GM18909 (cell line): Measurements from ENCODE around the gene MNX1.
A peak's percentile ranks its signal among the peaks of the same experiment; 100 is the strongest.

Experiments used
- ATAC-seq: cut with Tn5 transposase; IDR thresholded peaks from one replicate; pipeline ENCODE4 v1.9.1; 2021; ENCODE audit warnings: mild to moderate bottlenecking; ENCODE audit not compliant: unreplicated experiment, poor library complexity

MNX1 gene

GRCh38 chr7:157010588-157011332, at the start of gene MNX1:
TSS of gene MNX1 (minus strand) at chr7:157010663. CDS start at chr7:157010350, 313 bp downstream.
- ATAC-seq, result peak; percentile 76

DNA sequence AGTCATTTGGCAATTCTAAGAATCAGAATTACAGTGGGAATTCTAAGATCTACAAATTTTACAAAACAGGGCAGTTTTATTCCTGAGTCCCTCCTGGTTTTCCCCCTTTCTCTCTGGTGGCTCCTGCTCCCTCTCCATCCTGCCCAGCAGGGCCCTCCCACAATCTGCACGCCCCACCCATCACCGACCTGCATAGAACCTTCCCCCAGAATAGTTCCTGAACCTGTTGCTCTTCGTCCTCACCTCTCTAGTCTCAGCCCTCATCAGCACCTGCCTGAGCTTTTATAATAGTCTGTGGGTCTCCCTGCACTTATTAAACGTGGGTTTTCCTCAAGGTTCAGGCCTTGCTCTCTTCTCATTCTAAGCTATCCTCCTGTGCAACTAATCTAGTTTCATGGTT, 49.1 kb upstream of the MNX1 start:
- no peak for ATAC-seq

DNA sequence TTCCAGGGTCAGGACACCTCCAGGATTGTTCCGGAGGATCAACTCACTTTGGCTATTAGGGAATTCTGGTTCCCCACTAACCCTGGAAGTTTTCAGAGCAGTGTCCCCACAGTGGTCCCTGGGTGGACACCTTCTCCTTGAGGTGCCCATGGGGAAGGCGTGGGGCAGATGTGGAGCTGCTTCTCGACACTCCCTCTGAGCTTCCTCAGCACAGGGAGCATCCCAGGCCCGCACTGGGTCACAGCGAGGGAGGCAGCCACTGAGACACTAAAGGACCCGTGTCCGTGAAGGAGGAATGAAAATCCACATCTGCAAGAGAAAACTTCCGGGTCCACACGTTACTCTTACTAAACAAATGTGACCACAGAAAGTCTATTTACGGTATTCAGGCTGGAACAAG, 48.2 kb upstream of the MNX1 start:
- no peak for ATAC-seq

GRCh38 chr7:157058068-157058467, 47.6 kb upstream of the MNX1 start:
- ATAC-seq, result no peak

GRCh38 chr7:157056957-157057902, 46.8 kb upstream of the MNX1 start:
- no peak for ATAC-seq

DNA sequence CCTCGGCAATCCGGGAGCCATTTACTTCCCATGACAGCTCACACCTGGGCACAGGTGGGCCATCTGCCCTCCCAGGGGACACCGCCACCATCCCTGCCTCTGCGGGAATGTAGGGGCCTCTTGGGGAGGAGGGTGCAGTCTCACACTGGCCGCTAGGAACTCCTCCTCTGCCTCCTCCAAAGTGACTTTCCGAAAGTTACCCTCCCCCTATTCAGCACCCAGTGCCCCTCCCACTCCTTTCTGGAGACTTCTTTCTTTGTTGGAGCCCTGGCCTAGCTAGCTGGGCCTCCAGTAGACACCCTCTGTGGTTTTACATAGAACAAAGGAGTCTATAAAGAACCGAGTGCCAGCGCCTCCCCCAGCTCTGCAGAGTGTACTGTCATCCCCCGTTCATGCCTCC, 45.8 kb upstream of the MNX1 start:
- no peak for ATAC-seq

DNA sequence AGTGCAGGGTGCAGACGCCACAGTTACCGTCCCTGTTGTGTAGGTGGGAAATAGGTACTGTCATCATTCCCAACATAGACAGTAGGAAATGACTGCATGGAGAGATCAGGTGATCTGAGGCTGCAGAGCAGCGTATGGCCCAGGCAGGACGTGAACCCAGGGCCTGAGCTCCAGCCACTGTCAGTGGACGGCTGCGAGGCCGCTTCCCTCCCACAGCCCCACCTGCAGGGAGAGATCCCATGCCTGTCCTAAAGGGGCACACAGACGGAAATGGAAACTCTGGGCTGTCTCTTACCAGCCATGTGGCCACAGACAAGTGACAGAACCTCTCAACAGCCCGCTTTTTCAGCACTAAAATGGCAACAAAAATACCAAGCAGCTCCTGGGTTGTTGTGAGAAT, 44.5 kb upstream of the MNX1 start:
- no peak for ATAC-seq

- ATAC-seq, result no peak
These were observed 42.7 kb upstream of the MNX1 start for GRCh38 chr7:157053118-157053517.

- no peak for ATAC-seq
These were observed 36.7 kb upstream of the MNX1 start for GRCh38 chr7:157047148-157047547.

GRCh38 chr7:157046681-157047080, 36.2 kb upstream of the MNX1 start:
- ATAC-seq, result no peak

GRCh38 chr7:157044943-157045660, 34.6 kb upstream of the MNX1 start:
- no peak for ATAC-seq

GRCh38 chr7:157044147-157044687, 33.8 kb upstream of the MNX1 start:
- no peak for ATAC-seq

DNA sequence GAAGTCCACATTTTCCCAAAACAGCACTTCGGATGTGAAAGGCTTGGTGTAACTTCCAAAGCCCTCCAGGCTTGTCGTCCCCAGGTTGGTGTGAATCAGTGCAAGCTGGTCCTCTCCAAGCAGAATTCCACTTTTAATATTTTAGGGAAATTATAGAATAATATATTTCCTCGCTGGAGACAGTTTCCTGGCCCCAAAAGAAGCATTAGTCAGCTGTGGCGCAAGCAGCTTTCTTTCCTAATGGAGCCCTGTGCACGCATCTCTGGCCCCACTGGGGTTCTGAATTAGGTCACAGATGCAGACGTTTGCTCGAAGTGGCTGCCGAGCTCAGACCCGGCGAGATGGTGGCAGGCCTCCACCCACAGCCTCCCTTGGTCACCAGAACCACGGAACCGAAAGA, 33.3 kb upstream of the MNX1 start:
- no peak for ATAC-seq

DNA sequence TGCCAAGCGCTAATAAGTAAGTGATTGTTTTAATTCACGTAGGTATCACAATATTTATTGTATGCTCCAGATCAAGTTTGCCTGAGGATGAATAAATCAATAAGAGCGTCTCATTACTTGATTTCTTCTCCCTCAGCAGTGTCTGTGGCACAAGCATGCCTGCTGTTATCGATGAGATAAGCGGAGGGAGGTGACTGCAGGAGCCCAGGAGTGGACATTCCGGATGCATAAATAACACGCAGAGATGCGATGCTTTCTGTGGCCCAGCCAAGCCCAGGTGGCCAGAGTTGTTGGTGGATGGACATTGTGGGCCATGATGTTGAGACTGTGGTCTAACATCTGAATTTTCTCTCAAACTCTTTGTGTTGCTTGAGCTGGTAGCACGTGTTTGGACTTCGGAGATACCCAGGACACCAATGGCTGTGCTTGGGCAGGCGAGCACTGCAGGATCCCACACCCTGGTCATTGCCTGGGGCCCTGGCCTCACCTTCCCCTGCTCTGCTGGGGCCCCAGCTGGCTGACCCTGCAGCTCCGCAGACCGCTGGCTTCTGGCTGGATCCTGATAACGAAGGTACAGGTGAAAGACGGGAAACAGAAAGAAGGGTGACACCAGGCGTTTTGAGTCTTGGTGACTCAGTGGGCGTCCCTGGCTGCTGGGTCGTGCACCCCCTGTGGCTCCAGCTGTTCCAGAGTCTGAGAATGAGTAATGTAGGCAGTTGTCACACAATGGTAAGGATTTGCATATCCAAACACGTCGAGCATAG, 31.2 kb upstream of the MNX1 start:
- ATAC-seq, result no peak

GRCh38 chr7:157041004-157041403, 30.5 kb upstream of the MNX1 start:
- ATAC-seq, result no peak

DNA sequence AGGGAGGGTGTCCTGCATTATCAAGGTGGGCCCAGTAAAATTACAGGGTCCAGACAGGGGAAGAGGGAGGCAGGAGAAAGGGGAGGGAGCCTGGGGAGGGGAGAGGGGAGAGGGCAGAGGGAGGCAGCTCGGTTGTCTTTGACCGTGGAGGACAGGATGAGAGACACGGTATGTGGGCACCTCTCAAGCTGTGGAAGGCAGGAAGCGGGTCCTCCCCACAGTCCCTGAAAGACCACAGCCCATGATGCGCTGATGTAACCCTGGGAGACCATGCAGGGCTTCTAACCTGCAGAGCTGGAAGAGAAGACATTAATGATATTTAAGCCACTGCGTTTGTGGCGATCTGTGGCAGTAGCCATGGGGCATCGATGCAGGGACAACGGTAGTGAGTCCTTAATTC, 27.2 kb upstream of the MNX1 start:
- no peak for ATAC-seq

GRCh38 chr7:157037028-157037427, 26.6 kb upstream of the MNX1 start:
- ATAC-seq, result no peak

DNA sequence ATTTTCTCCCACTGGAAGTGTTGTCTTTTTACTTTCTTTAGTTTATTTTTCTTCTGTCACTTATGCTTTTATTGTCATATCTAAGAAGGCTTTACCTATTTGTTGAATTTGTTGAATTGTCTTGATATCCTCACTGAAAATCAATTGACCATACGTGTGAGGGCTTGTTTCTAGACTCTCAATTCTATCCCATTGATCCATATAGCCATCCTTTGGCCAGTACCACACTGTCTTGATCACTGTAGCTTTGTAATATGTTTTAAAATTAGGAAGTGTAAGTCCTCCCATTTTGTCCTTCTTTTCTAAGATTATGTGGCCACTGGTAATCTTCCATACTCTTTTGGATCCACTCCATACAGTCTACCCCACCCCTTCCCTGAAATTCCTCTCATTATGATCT, 25.5 kb upstream of the MNX1 start:
- ATAC-seq, result no peak

DNA sequence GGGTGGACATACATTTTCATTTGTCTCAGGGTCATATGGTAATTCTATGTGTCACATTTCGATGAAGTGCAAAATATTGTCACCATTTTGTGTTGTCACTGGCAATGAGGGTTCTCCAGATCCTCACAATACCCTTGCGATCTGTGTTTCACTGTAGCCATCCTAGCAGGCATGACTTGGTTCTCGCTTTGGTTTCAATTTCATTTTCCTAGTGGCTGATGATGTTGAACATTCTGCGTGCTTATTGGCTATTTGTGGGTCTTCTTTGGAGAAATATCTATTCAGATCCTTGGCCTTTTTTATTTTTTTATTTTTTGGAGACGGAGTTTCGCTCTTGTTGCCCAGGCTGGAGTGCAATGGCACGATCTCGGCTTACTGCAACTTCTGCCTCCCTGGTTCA, 24.8 kb upstream of the MNX1 start:
- no peak for ATAC-seq
